Cardiac muscle cell (in vitro differentiated cells and primary cell): ENCODE data around the gene NCOA4. TPM values are rescaled to one million over a fixed set of nuclear protein-coding genes. Genes with fewer than 3 reads are reported as not detected.

Experiments
- DNase-seq, 2 donors: peaks; one replicate each; pipeline versions ENCODE4 v3.0.0 to v3.0.0-alpha.2; 2010 to 2017; ENCODE audit warnings: low read depth in 1 of 2, low spot score in 1 of 2
- H3K27ac ChIP-seq: fragments of 200-600 bp; sonication (generic); 2 replicates; pipeline ENCODE4 v1.5.1; 2016
- H3K27me3 ChIP-seq: fragments of 200-600 bp; sonication (generic); 2 replicates; pipeline ENCODE4 v1.6.0; 2016; ENCODE audit warnings: control low read depth
- H3K36me3 ChIP-seq: fragments of 200-600 bp; sonication (generic); 2 replicates; pipeline ENCODE4 v1.5.1; 2016; ENCODE audit warnings: control low read depth
- H3K4me1 ChIP-seq: fragments of 200-600 bp; sonication (generic); 2 replicates; pipeline ENCODE4 v1.8.1; 2017; ENCODE audit warnings: low read depth, mild to moderate bottlenecking, mixed run types
- H3K4me3 ChIP-seq: fragments of 200-600 bp; sonication (generic); 2 replicates; pipeline ENCODE4 v1.5.1; 2016; ENCODE audit warnings: mild to moderate bottlenecking
- H3K9me3 ChIP-seq: fragments of 200-600 bp; sonication (generic); 2 replicates; pipeline ENCODE4 v1.5.1; 2017; ENCODE audit warnings: low read depth, mild to moderate bottlenecking, control low read depth
- polyA plus RNA-seq: library from polyadenylated mRNA; unstranded; fragments of >200 nt; fragmentation: Nextera tagmentation; extraction: Ambion mirVana; gene quantifications from 2 replicates; pipeline ENCODE4 v1.2.1, GENCODE V29; 2016
- total RNA-seq: library from RNA; depleted of rRNA; stranded (reverse); fragments of >200 nt; gene quantifications from 2 replicates; pipeline ENCODE4 v1.2.3, GENCODE V29; 2016
- TF ChIP-seq, protein P1 (sequence below): IDR thresholded peaks from 2 replicates; pipeline ENCODE4 v1.5.1; 2012; ENCODE audit warnings: low read depth, mild to moderate bottlenecking, low read length

NCOA4 gene
- total and polyA plus RNA-seq, 2 experiments from 2014 or later = 149 to 292 TPM

DNA sequence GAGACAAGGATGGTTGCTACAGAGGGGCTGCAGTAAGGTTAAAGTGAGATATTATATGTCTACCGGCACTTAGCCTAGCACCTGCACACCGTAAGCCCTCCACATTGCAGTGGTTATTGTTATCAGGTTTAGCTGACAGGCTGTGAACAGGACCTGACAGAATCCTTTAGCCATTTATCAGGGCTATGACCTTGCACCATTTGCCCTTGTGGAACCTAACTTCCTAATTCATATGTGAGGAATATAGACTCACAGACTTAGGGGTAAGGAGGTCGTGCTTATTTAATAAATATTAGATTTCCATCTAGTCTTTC lies 10.1 kb downstream of the NCOA4 start:
- DNase-seq = peak in 1 of 2 donors; percentile 80
- TF ChIP-seq, protein P1, sequence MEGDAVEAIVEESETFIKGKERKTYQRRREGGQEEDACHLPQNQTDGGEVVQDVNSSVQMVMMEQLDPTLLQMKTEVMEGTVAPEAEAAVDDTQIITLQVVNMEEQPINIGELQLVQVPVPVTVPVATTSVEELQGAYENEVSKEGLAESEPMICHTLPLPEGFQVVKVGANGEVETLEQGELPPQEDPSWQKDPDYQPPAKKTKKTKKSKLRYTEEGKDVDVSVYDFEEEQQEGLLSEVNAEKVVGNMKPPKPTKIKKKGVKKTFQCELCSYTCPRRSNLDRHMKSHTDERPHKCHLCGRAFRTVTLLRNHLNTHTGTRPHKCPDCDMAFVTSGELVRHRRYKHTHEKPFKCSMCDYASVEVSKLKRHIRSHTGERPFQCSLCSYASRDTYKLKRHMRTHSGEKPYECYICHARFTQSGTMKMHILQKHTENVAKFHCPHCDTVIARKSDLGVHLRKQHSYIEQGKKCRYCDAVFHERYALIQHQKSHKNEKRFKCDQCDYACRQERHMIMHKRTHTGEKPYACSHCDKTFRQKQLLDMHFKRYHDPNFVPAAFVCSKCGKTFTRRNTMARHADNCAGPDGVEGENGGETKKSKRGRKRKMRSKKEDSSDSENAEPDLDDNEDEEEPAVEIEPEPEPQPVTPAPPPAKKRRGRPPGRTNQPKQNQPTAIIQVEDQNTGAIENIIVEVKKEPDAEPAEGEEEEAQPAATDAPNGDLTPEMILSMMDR = no peak
- peaks cover 11% of the 10 kb centered on the region for H3K36me3 ChIP-seq
- H3K4me3 ChIP-seq = peak overlapping the region; percentile 61
- H3K27ac ChIP-seq = peak overlapping the region; percentile 86
- H3K27me3 ChIP-seq = no peaks in the 10 kb centered on the region
- no peaks in the 10 kb centered on the region for H3K9me3 ChIP-seq
- H3K4me1 ChIP-seq = peaks cover 68% of the 10 kb centered on the region

- peak; percentile 36 to 47 for DNase-seq
- TF ChIP-seq, protein P1 = no peak
Measured at GRCh38 chr10:46019569-46020343, 10.7 kb downstream of the NCOA4 start.

GRCh38 chr10:46019177-46019528 lies 11.3 kb downstream of the NCOA4 start:
- H3K36me3 ChIP-seq = peaks cover 23% of the 10 kb centered on the region
- peak in 1 of 2 donors; percentile 27 for DNase-seq
- TF ChIP-seq, protein P1 = no peak
- H3K4me3 ChIP-seq = peak overlapping the region; percentile 61
- H3K27ac ChIP-seq = peak overlapping the region; percentile 86
- no peaks in the 10 kb centered on the region for H3K9me3 ChIP-seq
- no peaks in the 10 kb centered on the region for H3K27me3 ChIP-seq
- H3K4me1 ChIP-seq = peaks cover 59% of the 10 kb centered on the region

More at GRCh38 chr10:46019569-46020343, 10.7 kb downstream of the NCOA4 start:
- H3K4me1 ChIP-seq = peaks cover 65% of the 10 kb centered on the region
- H3K4me3 ChIP-seq = peak overlapping the region; percentile 61
- H3K27ac ChIP-seq = peak overlapping the region; percentile 86
- peaks cover 17% of the 10 kb centered on the region for H3K36me3 ChIP-seq
- H3K27me3 ChIP-seq = no peaks in the 10 kb centered on the region
- H3K9me3 ChIP-seq = no peaks in the 10 kb centered on the region

- DNase-seq = peak in 1 of 2 donors; percentile 63
- H3K9me3 ChIP-seq = no peaks in the 10 kb centered on the region
- H3K4me1 ChIP-seq = peaks cover 54% of the 10 kb centered on the region
- TF ChIP-seq, protein P1 = no peak
- peaks cover 28% of the 10 kb centered on the region for H3K36me3 ChIP-seq
- H3K27ac ChIP-seq = peak overlapping the region; percentile 86
- H3K27me3 ChIP-seq = no peaks in the 10 kb centered on the region
- H3K4me3 ChIP-seq = peak overlapping the region; percentile 4
Measured at GRCh38 chr10:46018453-46019176, 11.8 kb downstream of the NCOA4 start.

- Histone ChIP-seq H3K36me3 (peaks cover 37% of the 10 kb centered on the region), H3K27me3 (no peaks in the 10 kb centered on the region), H3K4me1 (peaks cover 53% of the 10 kb centered on the region), H3K9me3 (no peaks in the 10 kb centered on the region), H3K4me3 (peak overlapping the region; percentile 11), H3K27ac (peak overlapping the region; percentile 86)
- DNase-seq = no peak
- TF ChIP-seq, protein P1 = no peak
Measured at GRCh38 chr10:46017733-46018132, 12.7 kb downstream of the NCOA4 start.
